ENCODE data around the gene RASA4.
"Not testable (repeated sequence)": the region's sequence is repeated elsewhere in the genome, so short reads cannot be mapped to it uniquely, and the experiment has no call there.

DNA sequence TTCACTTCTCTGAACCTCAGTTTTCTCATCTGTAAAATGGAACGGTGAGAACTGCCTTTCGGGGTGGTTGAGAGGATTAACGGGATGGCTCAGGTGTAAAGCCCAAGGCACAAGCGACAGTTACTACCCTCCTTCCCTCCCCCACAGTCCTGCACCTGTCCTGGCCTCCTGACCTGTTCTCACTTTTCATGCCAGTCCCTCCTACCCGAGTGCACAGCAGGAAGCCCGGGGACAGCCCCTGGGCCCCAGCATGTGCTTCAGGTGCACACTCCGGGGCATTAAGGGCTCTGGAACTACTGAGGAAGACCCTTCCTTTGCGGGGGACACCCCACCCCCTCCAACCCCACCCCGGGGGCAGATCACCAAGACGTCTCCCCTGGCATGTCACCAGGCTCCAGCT lies 626 bp downstream of the RASA4 start:
- TF ChIP-seq, protein P1, sequence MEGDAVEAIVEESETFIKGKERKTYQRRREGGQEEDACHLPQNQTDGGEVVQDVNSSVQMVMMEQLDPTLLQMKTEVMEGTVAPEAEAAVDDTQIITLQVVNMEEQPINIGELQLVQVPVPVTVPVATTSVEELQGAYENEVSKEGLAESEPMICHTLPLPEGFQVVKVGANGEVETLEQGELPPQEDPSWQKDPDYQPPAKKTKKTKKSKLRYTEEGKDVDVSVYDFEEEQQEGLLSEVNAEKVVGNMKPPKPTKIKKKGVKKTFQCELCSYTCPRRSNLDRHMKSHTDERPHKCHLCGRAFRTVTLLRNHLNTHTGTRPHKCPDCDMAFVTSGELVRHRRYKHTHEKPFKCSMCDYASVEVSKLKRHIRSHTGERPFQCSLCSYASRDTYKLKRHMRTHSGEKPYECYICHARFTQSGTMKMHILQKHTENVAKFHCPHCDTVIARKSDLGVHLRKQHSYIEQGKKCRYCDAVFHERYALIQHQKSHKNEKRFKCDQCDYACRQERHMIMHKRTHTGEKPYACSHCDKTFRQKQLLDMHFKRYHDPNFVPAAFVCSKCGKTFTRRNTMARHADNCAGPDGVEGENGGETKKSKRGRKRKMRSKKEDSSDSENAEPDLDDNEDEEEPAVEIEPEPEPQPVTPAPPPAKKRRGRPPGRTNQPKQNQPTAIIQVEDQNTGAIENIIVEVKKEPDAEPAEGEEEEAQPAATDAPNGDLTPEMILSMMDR (conservative IDR thresholded peaks at IDR 0.05) = not testable (repeated sequence)
- not testable (repeated sequence) for TF ChIP-seq ZFX (IDR thresholded peaks at IDR 0.05)

All from C4-2B (cell line).